Measurements from ENCODE around the gene ESRP2. TPM values are rescaled to one million over a fixed set of nuclear protein-coding genes. Genes with fewer than 3 reads are reported as not detected.

Gene ESRP2
- total RNA-seq, 4 donors from 2014 or later: 0.17 to 2.1 (median 0.52) TPM

GRCh38 chr16:68249371-68249770, 13.4 kb upstream of the ESRP2 start:
- intact Hi-C loops (cut with DNase I): no loop called here

GRCh38 chr16:68247932-68248331, 12.0 kb upstream of the ESRP2 start:
- 82% methylated on average over 4 of the region's 4 CpGs for WGBS
- Histone ChIP-seq H3K27me3 (no peaks in the 10 kb centered on the region), H3K4me3 (no peak overlapping the region), H3K4me1 (peaks cover 34 to 44% (median 35%) of the 10 kb centered on the region in 4 donors), H3K36me3 (peaks cover 0 to 41% (median 39%) of the 10 kb centered on the region in 4 donors), H3K9me3 (no peaks in the 10 kb centered on the region), H3K27ac (replicated peaks in 1 of 4) (peak overlapping the region in 2 of 4 donors; percentile 5 to 44)
- TF ChIP-seq POLR2A (IDR thresholded peaks at IDR 0.05; ENCODE audit: low read depth): no peak
- no peak for TF ChIP-seq CTCF (IDR thresholded peaks at IDR 0.05)
- TF ChIP-seq EP300 (IDR thresholded peaks at IDR 0.05): no peak
- DNase-seq (ENCODE audit: extremely low spot score): no peak
- intact Hi-C loops (cut with DNase I): no loop called here

More at GRCh38 chr16:68249371-68249770, 13.4 kb upstream of the ESRP2 start:
- Histone ChIP-seq H3K27ac (replicated peaks in 1 of 4) (no peak overlapping the region), H3K27me3 (no peaks in the 10 kb centered on the region), H3K4me1 (peaks cover 27 to 47% (median 31%) of the 10 kb centered on the region in 4 donors), H3K36me3 (peaks cover 0 to 55% (median 52%) of the 10 kb centered on the region in 4 donors), H3K4me3 (no peak overlapping the region), H3K9me3 (no peaks in the 10 kb centered on the region)
- WGBS: 88% methylated on average over 4 of the region's 4 CpGs
- DNase-seq (ENCODE audit: extremely low spot score): no peak
- TF ChIP-seq POLR2A (IDR thresholded peaks at IDR 0.05; ENCODE audit: low read depth): no peak
- no peak for TF ChIP-seq POLR2AphosphoS5 (IDR thresholded peaks at IDR 0.05)
- no peak for TF ChIP-seq EP300 (IDR thresholded peaks at IDR 0.05)
- no peak for TF ChIP-seq CTCF (IDR thresholded peaks at IDR 0.05)

GRCh38 chr16:68247400-68247799, 11.5 kb upstream of the ESRP2 start:
- H3K9me3 ChIP-seq: no peaks in the 10 kb centered on the region
- intact Hi-C loops (cut with DNase I): no loop called here
- no peaks in the 10 kb centered on the region for H3K27me3 ChIP-seq
- WGBS: 91% methylated on average over 4 of the region's 4 CpGs
- peaks cover 34 to 38% (median 35%) of the 10 kb centered on the region in 4 donors for H3K4me1 ChIP-seq
- H3K27ac ChIP-seq (replicated peaks in 1 of 4): peak overlapping the region in 2 of 4 donors; percentile 5 to 44
- no peak overlapping the region for H3K4me3 ChIP-seq
- TF ChIP-seq EP300 (IDR thresholded peaks at IDR 0.05) (no peak), POLR2AphosphoS5 (IDR thresholded peaks at IDR 0.05) (no peak), POLR2A (IDR thresholded peaks at IDR 0.05; ENCODE audit: low read depth) (no peak), CTCF (IDR thresholded peaks at IDR 0.05) (no peak)
- DNase-seq (ENCODE audit: extremely low spot score): no peak
- H3K36me3 ChIP-seq: peaks cover 0 to 36% (median 34%) of the 10 kb centered on the region in 4 donors

- WGBS: 80% methylated on average over 4 of the region's 5 CpGs
- no peak for DNase-seq (ENCODE audit: extremely low spot score)
- peaks cover 34 to 36% (median 35%) of the 10 kb centered on the region in 4 donors for H3K4me1 ChIP-seq
- H3K27ac ChIP-seq (replicated peaks in 1 of 4): peak overlapping the region in 2 of 4 donors; percentile 19 to 24
- H3K9me3 ChIP-seq: no peaks in the 10 kb centered on the region
- intact Hi-C loops (cut with DNase I): no loop called here
- H3K36me3 ChIP-seq: peaks cover 0 to 31% (median 29%) of the 10 kb centered on the region in 4 donors
- TF ChIP-seq CTCF (IDR thresholded peaks at IDR 0.05): no peak
- peak; percentile 17 for TF ChIP-seq POLR2A (IDR thresholded peaks at IDR 0.05; ENCODE audit: low read depth)
- TF ChIP-seq POLR2AphosphoS5 (IDR thresholded peaks at IDR 0.05): no peak
- TF ChIP-seq EP300 (IDR thresholded peaks at IDR 0.05): no peak
- H3K4me3 ChIP-seq: peak overlapping the region; percentile 72 to 96 (median 92)
- no peaks in the 10 kb centered on the region for H3K27me3 ChIP-seq
Observed at GRCh38 chr16:68246666-68247065, 10.7 kb upstream of the ESRP2 start.

- Histone ChIP-seq H3K4me3 (peak overlapping the region; percentile 72 to 96 (median 92)), H3K4me1 (peaks cover 34 to 36% (median 35%) of the 10 kb centered on the region in 4 donors), H3K9me3 (no peaks in the 10 kb centered on the region), H3K36me3 (peaks cover 0 to 28% (median 23%) of the 10 kb centered on the region in 4 donors), H3K27ac (replicated peaks in 1 of 4) (peak overlapping the region in 1 of 4 donors; percentile 19), H3K27me3 (no peaks in the 10 kb centered on the region)
- no peak for DNase-seq (ENCODE audit: extremely low spot score)
- WGBS: 95% methylated on average over 3 of the region's 7 CpGs
- intact Hi-C loops (cut with DNase I): no loop called here
- TF ChIP-seq EP300 (IDR thresholded peaks at IDR 0.05): no peak
- no peak for TF ChIP-seq CTCF (IDR thresholded peaks at IDR 0.05)
- TF ChIP-seq POLR2A (IDR thresholded peaks at IDR 0.05; ENCODE audit: low read depth): no peak
- TF ChIP-seq POLR2AphosphoS5 (IDR thresholded peaks at IDR 0.05): no peak
Observed at GRCh38 chr16:68246121-68246520, 10.2 kb upstream of the ESRP2 start.
